Measurements from ENCODE around the gene MYL6B. TPM values are rescaled to one million over a fixed set of nuclear protein-coding genes. Genes with fewer than 3 reads are reported as not detected.

The MYL6B gene
- total and polyA plus RNA-seq, 2 experiments from 2014 or later = 96.9 to 164 TPM

- TF ChIP-seq ZNF462 (CRISPR knock-in tag; IDR thresholded peaks at IDR 0.05) = no peak
- no peak; the same call in 1 of the 2 replicates for TF ChIP-seq POLR2AphosphoS5 (IDR thresholded peaks at IDR 0.05; ENCODE audit: low read depth)
Observed at GRCh38 chr12:56127485-56127887, 24.9 kb upstream of the MYL6B start (continued).

- H3K27ac Mint-ChIP-seq = peak within 1 kb of the TSS; percentile 98
- H3K4me3 ChIP-seq = peak within 1 kb of the TSS; percentile 89
- TF ChIP-seq ETS1 (IDR thresholded peaks at IDR 0.05) (no peak), ZNF114 (CRISPR knock-in tag; IDR thresholded peaks at IDR 0.05) (no peak), CREB1 (CRISPR knock-in tag; IDR thresholded peaks at IDR 0.05; ENCODE audit: low read depth) (peak; percentile 96), JUNB (IDR thresholded peaks at IDR 0.05; ENCODE audit: unreplicated experiment) (no peak), EZH2phosphoT487 (IDR thresholded peaks at IDR 0.05; ENCODE audit: unreplicated experiment) (no peak), CTCF (conservative IDR thresholded peaks at IDR 0.05; ENCODE audit: low read depth in 2 of 2) (0 out of 4 replicates have a peak, but pooled peaks of 1 of the 2 experiments have one; percentile 6), ZNF331 (CRISPR knock-in tag; IDR thresholded peaks at IDR 0.05; ENCODE audit: low read depth) (no peak), REST (IDR thresholded peaks at IDR 0.05; ENCODE audit: unreplicated experiment) (no peak)
Observed at GRCh38 chr12:56127888-56128669, 24.3 kb upstream of the MYL6B start, which contains the start of gene ESYT1. Gene ESYT1, plus strand, starts transcription at chr12:56128267. Its CDS starts 53 bp downstream, at chr12:56128320.

More at GRCh38 chr12:56127888-56128669, 24.3 kb upstream of the MYL6B start, which contains the start of gene ESYT1:
- peaks cover 21% of the 10 kb centered on the region for H3K79me2 ChIP-seq (replicated peaks; ENCODE audit: insufficient read depth)
- H3K27me3 Mint-ChIP-seq (ENCODE audit: insufficient read depth, low read depth, poor library complexity) = peaks cover 3% of the 10 kb centered on the region
- H3K27me3 ChIP-seq (ENCODE audit: insufficient read depth) = no peaks in the 10 kb centered on the region
- H3K4me3 Mint-ChIP-seq = peak within 1 kb of the TSS; percentile 98
- H3K36me3 Mint-ChIP-seq (ENCODE audit: low read depth) = peaks cover 33% of the 10 kb centered on the region
- peaks cover 4% of the 10 kb centered on the region; the same call in 1 of the 2 replicates for H3F3A ChIP-seq (replicated peaks; ENCODE audit: low read depth)
- peaks cover 13% of the 10 kb centered on the region; the same call in 1 of the 2 replicates for H4K20me1 ChIP-seq (replicated peaks; ENCODE audit: insufficient read depth)
- peak within 1 kb of the TSS; percentile 89 for H3K4me2 ChIP-seq
- peaks cover 13% of the 10 kb centered on the region for H3K36me3 ChIP-seq (ENCODE audit: insufficient read depth)
- H3K4me1 ChIP-seq (ENCODE audit: insufficient read depth) = peaks cover 17% of the 10 kb centered on the region
- H2AFZ ChIP-seq = no peak within 1 kb of the TSS; the same call in 1 of the 2 replicates
- peak within 1 kb of the TSS; percentile 60 for H3K27ac ChIP-seq (ENCODE audit: low read depth)
- peak; percentile 88 for ATAC-seq
- no peaks in the 10 kb centered on the region for H3K9me3 Mint-ChIP-seq
- no peaks in the 10 kb centered on the region for H3K9me2 ChIP-seq (ENCODE audit: insufficient read depth)
- DNase-seq (ENCODE audit: low spot score) = peak; percentile 100
- H3K4me1 Mint-ChIP-seq = peaks cover 30% of the 10 kb centered on the region

Data from GM23338 (cell line).